Measurements from ENCODE around the gene EEFSEC.

- TF ChIP-seq EZH2 (IDR thresholded peaks at IDR 0.05; ENCODE audit: insufficient read depth, poor library complexity, severe bottlenecking) (no peak), EZH2phosphoT487 (IDR thresholded peaks at IDR 0.05; ENCODE audit: insufficient read depth, low read depth) (no peak)
These were observed 34.2 kb downstream of the EEFSEC start for GRCh38 chr3:128187495-128187894.

Measured in GM23248 (cell line).